Large intestine (tissue), 3 donors: Measurements from ENCODE around the gene SPARCL1. TPM values are rescaled to one million over a fixed set of nuclear protein-coding genes. Genes with fewer than 3 reads are reported as not detected.
"Not testable (repeated sequence)": the region's sequence is repeated elsewhere in the genome, so short reads cannot be mapped to it uniquely, and the experiment has no call there.

ENCODE experiments used
- DNase-seq, 2 donors: peaks; one replicate each; pipeline versions ENCODE4 v3.0.0 to v3.0.0-alpha.2; 2013
- H3K27ac ChIP-seq: one replicate; pipeline ENCODE4 v1.5.1; 2013; ENCODE audit warnings: low read length
- H3K27me3 ChIP-seq: 2 replicates; pipeline ENCODE4 v1.6.1; 2013; ENCODE audit warnings: low read length; ENCODE audit not compliant: control insufficient read depth, insufficient read depth
- H3K36me3 ChIP-seq: 2 replicates; pipeline ENCODE4 v1.6.1; 2013; ENCODE audit warnings: low read length; ENCODE audit not compliant: control insufficient read depth, insufficient read depth
- H3K4me1 ChIP-seq: one replicate; pipeline ENCODE4 v1.6.1; 2013; ENCODE audit warnings: low read length; ENCODE audit not compliant: control insufficient read depth, insufficient read depth
- H3K4me3 ChIP-seq: one replicate; pipeline ENCODE4 v1.5.1; 2013; ENCODE audit warnings: low read length
- H3K9me3 ChIP-seq: one replicate; pipeline ENCODE4 v1.6.1; 2013; ENCODE audit warnings: mild to moderate bottlenecking, low read depth, low read length, moderate library complexity; ENCODE audit not compliant: control insufficient read depth
- WGBS: methylation state at CpG from one replicate; pipeline ENCODE4 v1.1.5; 2013; ENCODE audit warnings: low lambda C conversion rate; ENCODE audit not compliant: insufficient coverage; 5-methylcytosine and 5-hydroxymethylcytosine counted together
- polyA plus RNA-seq: library from polyadenylated mRNA; unstranded; fragments of 120-200 nt; gene quantifications from one replicate; pipeline ENCODE4 v1.2.1, GENCODE V29; 2013

Gene SPARCL1
- polyA plus RNA-seq, 1 donor: 154 TPM

- peaks cover 25% of the 10 kb centered on the region for H3K4me1 ChIP-seq
- H3K36me3 ChIP-seq, H3K9me3 ChIP-seq, DNase-seq, H3K27me3 ChIP-seq: not testable (repeated sequence)
- H3K4me3 ChIP-seq: peak overlapping the region; percentile 90
- H3K27ac ChIP-seq: peak overlapping the region; percentile 97
- WGBS: 83% methylated on average over 6 of the region's 22 CpGs
Measured at GRCh38 chr4:87424099-87424543, 105.1 kb downstream of the SPARCL1 start.

Other genes starting within 250 kb of the SPARCL1 start
- gene HSD17B13, start 206.5 kb downstream of the SPARCL1 start, polyA plus RNA-seq: 0.49 TPM
- gene HSD17B11, start 138.2 kb downstream of the SPARCL1 start, polyA plus RNA-seq: 235 TPM
- 71.8 TPM for gene NUDT9, start 106.8 kb downstream of the SPARCL1 start, polyA plus RNA-seq
- gene DSPP, start 79.2 kb upstream of the SPARCL1 start, polyA plus RNA-seq: 0.01 TPM
- not detected for gene DMP1, start 120.9 kb upstream of the SPARCL1 start, polyA plus RNA-seq